ENCODE results near the gene TSC22D3. TPM values are rescaled to one million over a fixed set of nuclear protein-coding genes. Genes with fewer than 3 reads are reported as not detected.

The TSC22D3 gene
- total RNA-seq, 1 donor = 16.0 TPM

DNA sequence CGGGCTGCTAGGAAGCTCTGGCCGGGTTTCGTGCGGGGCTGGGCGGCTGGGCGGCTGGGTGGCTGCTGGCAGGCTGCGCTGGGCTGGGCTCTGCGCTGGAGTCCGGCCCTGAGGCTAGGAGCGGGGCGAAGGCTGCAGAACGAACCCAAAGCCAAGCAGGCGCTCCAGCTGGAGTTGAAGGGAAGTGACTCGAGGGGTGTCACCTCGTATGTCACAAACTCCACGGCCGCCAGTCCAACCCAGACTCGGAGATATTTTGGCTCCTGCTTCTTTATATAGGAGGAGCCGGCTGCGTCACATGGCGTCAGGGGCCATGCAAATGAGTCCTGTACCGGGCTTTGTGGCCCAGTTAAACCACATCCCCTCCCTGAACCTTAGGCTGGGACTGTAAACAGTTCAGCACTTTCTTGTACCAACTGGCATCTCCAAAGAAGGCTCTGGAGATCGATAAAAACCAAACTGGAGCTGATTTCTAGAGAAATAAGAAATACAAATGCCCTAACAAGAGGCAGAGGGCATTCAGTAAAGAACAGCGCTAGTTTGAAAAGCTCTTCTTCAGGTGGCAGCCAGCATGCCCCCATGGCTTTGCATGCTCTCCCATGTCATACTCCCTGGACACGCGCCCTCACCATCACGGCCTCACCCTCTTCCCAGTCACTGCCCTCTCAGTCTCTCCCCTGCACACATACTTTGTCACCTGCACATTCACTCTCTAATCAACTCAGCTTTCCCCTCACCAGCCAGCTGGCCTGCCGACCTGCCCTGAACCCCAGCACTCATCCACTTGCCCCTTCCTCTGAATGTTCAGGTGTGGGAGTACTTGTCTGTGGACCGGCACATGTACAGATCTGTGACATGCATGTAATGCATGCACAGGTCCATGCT lies 58.5 kb downstream of the TSC22D3 start:
- peak overlapping the region; percentile 83 for H3K4me3 ChIP-seq (ENCODE audit: low read depth, low read length)
- DNase-seq (ENCODE audit: low read depth) = peak; percentile 92
- TF ChIP-seq, protein P1, sequence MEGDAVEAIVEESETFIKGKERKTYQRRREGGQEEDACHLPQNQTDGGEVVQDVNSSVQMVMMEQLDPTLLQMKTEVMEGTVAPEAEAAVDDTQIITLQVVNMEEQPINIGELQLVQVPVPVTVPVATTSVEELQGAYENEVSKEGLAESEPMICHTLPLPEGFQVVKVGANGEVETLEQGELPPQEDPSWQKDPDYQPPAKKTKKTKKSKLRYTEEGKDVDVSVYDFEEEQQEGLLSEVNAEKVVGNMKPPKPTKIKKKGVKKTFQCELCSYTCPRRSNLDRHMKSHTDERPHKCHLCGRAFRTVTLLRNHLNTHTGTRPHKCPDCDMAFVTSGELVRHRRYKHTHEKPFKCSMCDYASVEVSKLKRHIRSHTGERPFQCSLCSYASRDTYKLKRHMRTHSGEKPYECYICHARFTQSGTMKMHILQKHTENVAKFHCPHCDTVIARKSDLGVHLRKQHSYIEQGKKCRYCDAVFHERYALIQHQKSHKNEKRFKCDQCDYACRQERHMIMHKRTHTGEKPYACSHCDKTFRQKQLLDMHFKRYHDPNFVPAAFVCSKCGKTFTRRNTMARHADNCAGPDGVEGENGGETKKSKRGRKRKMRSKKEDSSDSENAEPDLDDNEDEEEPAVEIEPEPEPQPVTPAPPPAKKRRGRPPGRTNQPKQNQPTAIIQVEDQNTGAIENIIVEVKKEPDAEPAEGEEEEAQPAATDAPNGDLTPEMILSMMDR (IDR thresholded peaks at IDR 0.05; ENCODE audit: insufficient read depth, low read depth, low read length) = no peak

DNA sequence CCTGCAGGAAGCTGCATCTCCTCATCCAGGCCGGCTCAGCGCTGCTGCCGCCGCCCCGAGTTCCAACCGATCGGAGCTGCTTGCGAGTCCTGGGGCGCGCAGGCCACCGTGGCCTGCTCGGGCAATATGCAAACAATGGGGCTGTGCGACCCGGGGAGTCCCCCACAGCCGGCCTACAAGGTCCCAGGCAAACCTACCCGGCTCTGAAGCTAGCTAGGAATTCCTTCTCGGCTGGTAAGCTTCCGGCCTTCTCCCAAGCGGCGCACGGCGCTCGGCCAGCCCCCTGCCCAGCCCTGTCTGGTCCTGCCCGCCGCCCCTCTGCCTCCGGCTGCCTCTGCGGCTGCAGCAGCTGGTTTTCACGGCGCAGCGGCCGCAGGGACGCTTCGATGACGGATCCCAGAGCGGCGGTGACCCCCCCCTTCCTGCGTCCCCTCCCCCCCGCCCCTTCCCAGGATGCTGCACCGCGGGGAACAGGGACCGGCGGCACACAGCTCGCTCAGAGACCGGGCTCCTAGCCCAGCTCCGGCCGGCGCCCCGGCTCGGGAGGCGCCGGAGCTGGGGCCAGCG lies 59.4 kb downstream of the TSC22D3 start:
- H3K4me3 ChIP-seq (ENCODE audit: low read depth, low read length) = peak overlapping the region; percentile 83
- TF ChIP-seq, protein P1 (IDR thresholded peaks at IDR 0.05; ENCODE audit: insufficient read depth, low read depth, low read length) = no peak
- no peak for DNase-seq (ENCODE audit: low read depth)

DNA sequence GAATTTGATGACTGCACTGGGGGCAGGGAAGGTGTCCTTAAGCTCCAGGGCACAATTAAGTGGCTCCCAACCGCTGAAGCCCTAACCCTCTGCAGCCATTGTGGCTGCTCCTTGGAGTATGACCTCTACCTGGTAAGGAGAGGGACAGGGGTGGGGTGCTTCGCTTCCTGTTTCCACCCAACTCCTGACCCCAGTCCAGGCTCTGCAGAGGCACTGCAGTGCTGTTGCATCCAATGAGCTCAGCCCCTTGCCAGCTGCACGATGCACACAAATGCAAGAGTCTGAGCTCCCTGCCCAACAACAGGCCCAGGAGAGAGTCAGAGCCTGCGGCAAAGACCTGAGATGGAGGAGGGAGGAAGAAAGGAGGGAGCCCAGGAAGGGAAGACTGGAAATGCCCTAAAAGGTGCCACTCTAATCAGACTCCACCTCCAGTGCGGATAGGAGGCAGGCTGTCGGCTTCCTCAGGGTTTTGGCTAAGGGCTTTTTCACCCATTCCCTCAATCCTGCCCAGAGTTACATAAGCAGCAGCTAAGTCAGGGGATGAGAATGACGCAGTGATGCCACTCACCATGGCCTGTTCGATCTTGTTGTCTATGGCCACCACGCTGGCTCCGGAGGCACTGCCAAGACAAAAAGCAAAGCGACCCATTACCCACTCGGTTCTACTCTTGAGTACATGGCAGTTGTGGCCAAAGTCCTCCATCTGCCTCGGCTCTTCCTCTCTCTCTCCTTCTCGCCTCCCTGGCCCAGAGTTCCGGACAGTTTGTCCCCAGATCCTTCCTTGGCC lies 60.1 kb downstream of the TSC22D3 start:
- DNase-seq (ENCODE audit: low read depth) = no peak
- H3K4me3 ChIP-seq (ENCODE audit: low read depth, low read length) = peak overlapping the region; percentile 83
- TF ChIP-seq, protein P1 (IDR thresholded peaks at IDR 0.05; ENCODE audit: insufficient read depth, low read depth, low read length) = no peak

- peak overlapping the region; percentile 83 for H3K4me3 ChIP-seq (ENCODE audit: low read depth, low read length)
- peak; percentile 32 for DNase-seq (ENCODE audit: low read depth)
- TF ChIP-seq, protein P1 (IDR thresholded peaks at IDR 0.05; ENCODE audit: insufficient read depth, low read depth, low read length) = peak; percentile 22
These were observed 61.2 kb downstream of the TSC22D3 start for GRCh38 chrX:107714206-107714891.

- peak overlapping the region; percentile 83 for H3K4me3 ChIP-seq (ENCODE audit: low read depth, low read length)
- TF ChIP-seq, protein P1 (IDR thresholded peaks at IDR 0.05; ENCODE audit: insufficient read depth, low read depth, low read length) = no peak
- no peak for DNase-seq (ENCODE audit: low read depth)
These were observed 61.9 kb downstream of the TSC22D3 start for GRCh38 chrX:107713543-107714205.

GRCh38 chrX:107713203-107713542 lies 62.4 kb downstream of the TSC22D3 start:
- TF ChIP-seq, protein P1 (IDR thresholded peaks at IDR 0.05; ENCODE audit: insufficient read depth, low read depth, low read length) = no peak
- DNase-seq (ENCODE audit: low read depth) = no peak
- H3K4me3 ChIP-seq (ENCODE audit: low read depth, low read length) = peak overlapping the region; percentile 83

Data from fibroblast of villous mesenchyme (primary cell).